Heart left ventricle (tissue), 13 donors: Measurements from ENCODE around the gene ARHGAP12.

Experiments used
- POLR2A ChIP-seq, 2 donors: fragments of 450-650 bp; IDR thresholded peaks; one replicate each; pipeline ENCODE4 v1.6.1; 2017; ENCODE audit warnings: antibody characterized with exemption in 2 of 2, mild to moderate bottlenecking in 2 of 2, moderate library complexity in 2 of 2
- TF ChIP-seq, protein P1 (sequence below), 12 donors: fragments of 200-600 bp; sonication (generic) in 4 of 12; IDR thresholded peaks; one replicate each; pipeline versions ENCODE4 v1.5.0 to v1.8.0; 2018 to 2022; ENCODE audit warnings: antibody characterized with exemption in 12 of 12, mild to moderate bottlenecking in 5 of 12
- donor health status: ischemic (EF 13 %, LVEDD 7.1; RV severe dilation, severe dysfunction).
- donor health status: DM: no; HTN: yes; CAD: no.
- donor health status: DM: no; HTN: no; CAD: no.
- donor health status: ischemic (EF 25% LVEDD 6.9; RV normal size, moderate dysfunction).
- donor health status: ischemic (EF 25% LVEDD 5.7; RV mildly dilated, moderate dysfunction).
- donor health status: ischemic (EF 35%, LVEDD 5.7; RV mildly dilated, moderate dysfunction).
- donor health status: nonischemic (EF 11% LVEDD 7.7; RV severe dilation, severe dysfunction).
- donor health status: DM: yes; HTN: yes; CAD: no.
- donor health status: PGD.
- donor health status: ischemic (EF 29% LVEDD 5.4; RV normal size, mild dysfunction).
- donor health status: nonischemic (EF 23%, LVEDD 6.1; RV moderate dilation, normal function).

DNA sequence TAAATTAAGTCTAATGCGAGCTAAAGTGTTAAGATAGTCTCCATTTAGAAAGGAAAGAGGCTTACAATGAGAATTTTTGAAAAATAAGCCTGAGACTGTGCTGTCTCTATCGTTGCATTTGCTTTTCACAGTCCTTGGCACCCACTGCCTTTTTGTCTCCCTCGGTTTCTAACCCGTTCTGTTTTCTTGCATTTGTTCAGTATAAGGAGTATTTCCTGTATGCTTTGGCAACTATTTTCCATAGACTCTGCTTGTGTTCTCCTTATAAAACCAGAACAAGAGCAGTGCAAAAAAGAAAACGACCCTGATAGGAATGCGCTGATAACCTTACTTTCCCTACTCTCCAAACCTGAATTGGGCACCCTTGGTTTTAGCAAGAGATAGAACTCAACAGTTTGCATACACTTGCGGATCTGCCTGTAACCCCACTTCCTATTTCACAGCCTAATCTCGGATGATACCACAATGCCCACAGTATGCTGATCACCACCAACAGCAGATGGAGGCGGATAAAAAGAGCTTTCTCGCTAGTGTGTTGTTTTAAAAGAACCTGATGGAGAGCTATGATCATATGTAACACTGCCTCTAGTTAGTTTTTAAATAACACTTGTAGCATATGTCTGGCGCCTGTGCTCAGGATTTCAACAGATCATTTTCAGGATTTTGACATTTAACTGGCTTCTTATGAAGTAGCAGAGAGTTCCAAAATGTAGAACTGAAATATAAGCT, 1.6 kb upstream of the ARHGAP12 start:
- TF ChIP-seq, protein P1, sequence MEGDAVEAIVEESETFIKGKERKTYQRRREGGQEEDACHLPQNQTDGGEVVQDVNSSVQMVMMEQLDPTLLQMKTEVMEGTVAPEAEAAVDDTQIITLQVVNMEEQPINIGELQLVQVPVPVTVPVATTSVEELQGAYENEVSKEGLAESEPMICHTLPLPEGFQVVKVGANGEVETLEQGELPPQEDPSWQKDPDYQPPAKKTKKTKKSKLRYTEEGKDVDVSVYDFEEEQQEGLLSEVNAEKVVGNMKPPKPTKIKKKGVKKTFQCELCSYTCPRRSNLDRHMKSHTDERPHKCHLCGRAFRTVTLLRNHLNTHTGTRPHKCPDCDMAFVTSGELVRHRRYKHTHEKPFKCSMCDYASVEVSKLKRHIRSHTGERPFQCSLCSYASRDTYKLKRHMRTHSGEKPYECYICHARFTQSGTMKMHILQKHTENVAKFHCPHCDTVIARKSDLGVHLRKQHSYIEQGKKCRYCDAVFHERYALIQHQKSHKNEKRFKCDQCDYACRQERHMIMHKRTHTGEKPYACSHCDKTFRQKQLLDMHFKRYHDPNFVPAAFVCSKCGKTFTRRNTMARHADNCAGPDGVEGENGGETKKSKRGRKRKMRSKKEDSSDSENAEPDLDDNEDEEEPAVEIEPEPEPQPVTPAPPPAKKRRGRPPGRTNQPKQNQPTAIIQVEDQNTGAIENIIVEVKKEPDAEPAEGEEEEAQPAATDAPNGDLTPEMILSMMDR (IDR thresholded peaks at IDR 0.05) = no peak
- no peak for TF ChIP-seq POLR2A (IDR thresholded peaks at IDR 0.05)
